Neuronal stem cell (in vitro differentiated cells): ENCODE measurements around the gene CCDC12.
A peak's percentile ranks its signal among the peaks of the same experiment; 100 is the strongest.

Experiments
- DNase-seq: peaks from one replicate; pipeline ENCODE4 v3.0.0-alpha.2; 2013; ENCODE audit warnings: low spot score
- H2AFZ ChIP-seq: one replicate; pipeline ENCODE4 v1.6.1; 2013; ENCODE audit warnings: mild to moderate bottlenecking, low read length, inconsistent platforms
- H2AK5ac ChIP-seq: 2 replicates; pipeline ENCODE4 v1.6.1; 2013; ENCODE audit warnings: low read depth, mild to moderate bottlenecking, inconsistent platforms, low read length, moderate library complexity, mixed read lengths
- H2BK120ac ChIP-seq: 2 replicates; pipeline ENCODE4 v1.6.1; 2013; ENCODE audit warnings: low read depth, mild to moderate bottlenecking, inconsistent platforms, low read length, moderate library complexity, mixed read lengths
- H2BK12ac ChIP-seq: one replicate; pipeline ENCODE4 v1.6.1; 2013; ENCODE audit warnings: low read length, inconsistent platforms
- H2BK15ac ChIP-seq: 2 replicates; pipeline ENCODE4 v1.6.1; 2013; ENCODE audit warnings: mild to moderate bottlenecking, low read length, inconsistent platforms, mixed read lengths
- H2BK5ac ChIP-seq: one replicate; pipeline ENCODE4 v1.6.1; 2013; ENCODE audit warnings: inconsistent platforms, mild to moderate bottlenecking, low read length, moderate library complexity
- H3K14ac ChIP-seq: one replicate; pipeline ENCODE4 v1.6.1; 2013; ENCODE audit warnings: low read length, inconsistent platforms
- H3K18ac ChIP-seq: 2 replicates; pipeline ENCODE4 v1.6.1; 2013; ENCODE audit warnings: low read length, inconsistent platforms
- H3K23ac ChIP-seq: 2 replicates; pipeline ENCODE4 v1.6.1; 2013; ENCODE audit warnings: low read depth, mild to moderate bottlenecking, mixed read lengths, low read length, inconsistent platforms; ENCODE audit not compliant: poor library complexity
- H3K27ac ChIP-seq: replicated peaks from 3 replicates; pipeline ENCODE4 v1.5.1; 2013; ENCODE audit warnings: low read length, inconsistent platforms
- H3K27me3 ChIP-seq, 3 experiments: 2 replicates each; pipeline ENCODE4 v1.6.1; 2013; ENCODE audit warnings: low read length in 3 of 3, mild to moderate bottlenecking in 2 of 3, inconsistent platforms in 1 of 3, low read depth in 1 of 3, mixed read lengths in 1 of 3, moderate library complexity in 1 of 3; ENCODE audit not compliant: control insufficient read depth in 3 of 3, insufficient read depth in 3 of 3
- H3K36me3 ChIP-seq, 2 donors: replicated peaks in 1 of 2; 2 replicates each; pipeline ENCODE4 v1.6.1; 2013; ENCODE audit warnings: low read length in 2 of 2; ENCODE audit not compliant: control insufficient read depth in 2 of 2, insufficient read depth in 2 of 2
- H3K4ac ChIP-seq: 2 replicates; pipeline ENCODE4 v1.6.1; 2013; ENCODE audit warnings: inconsistent platforms, mild to moderate bottlenecking, low read length, moderate library complexity
- H3K4me1 ChIP-seq, 2 donors: 1 replicate in 1 of 2; 2 replicates in 1 of 2; pipeline ENCODE4 v1.6.1; 2013; ENCODE audit warnings: low read length in 2 of 2, low read depth in 1 of 2; ENCODE audit not compliant: control insufficient read depth in 2 of 2, insufficient read depth in 1 of 2
- H3K4me2 ChIP-seq: one replicate; pipeline ENCODE4 v1.6.1; 2013; ENCODE audit warnings: mild to moderate bottlenecking, low read length, inconsistent platforms; ENCODE audit not compliant: insufficient read depth, poor library complexity, severe bottlenecking
- H3K4me3 ChIP-seq, 2 donors: 2 replicates each; pipeline ENCODE4 v1.5.1; 2013; ENCODE audit warnings: low read length in 2 of 2, mild to moderate bottlenecking in 2 of 2, inconsistent platforms in 1 of 2, moderate library complexity in 1 of 2
- H3K79me1 ChIP-seq: one replicate; pipeline ENCODE4 v1.6.1; 2013; ENCODE audit warnings: low read depth, mild to moderate bottlenecking, inconsistent platforms, low read length, moderate library complexity
- H3K9ac ChIP-seq: one replicate; pipeline ENCODE4 v1.6.1; 2013; ENCODE audit warnings: mild to moderate bottlenecking, low read depth, low read length, inconsistent platforms; ENCODE audit not compliant: poor library complexity
- H3K9me3 ChIP-seq, 2 donors: replicated peaks in 1 of 2; 2 replicates each; pipeline versions ENCODE3 to v1.6.1; 2013; ENCODE audit warnings: low read length in 2 of 2, mild to moderate bottlenecking in 2 of 2, inconsistent platforms in 1 of 2, low read depth in 1 of 2, mixed read lengths in 1 of 2, moderate library complexity in 1 of 2; ENCODE audit not compliant: control insufficient read depth in 2 of 2, insufficient read depth in 1 of 2
- H4K8ac ChIP-seq: one replicate; pipeline ENCODE4 v1.6.1; 2013; ENCODE audit warnings: low read depth, mild to moderate bottlenecking, inconsistent platforms, low read length, moderate library complexity
- H4K91ac ChIP-seq: one replicate; pipeline ENCODE4 v1.6.1; 2013; ENCODE audit warnings: low read length, low read depth, mild to moderate bottlenecking, inconsistent platforms; ENCODE audit not compliant: poor library complexity
- WGBS, 2 donors: extraction: QIAGEN DNeasy Blood & Tissue Kit; methylation state at CpG; one replicate each; pipeline ENCODE4 v1.1.7; 2013; ENCODE audit warnings: missing lambda C conversion rate in 2 of 2, mixed read lengths in 1 of 2; ENCODE audit not compliant: insufficient read length in 2 of 2, insufficient replicate concordance in 1 of 2; ENCODE audit errors: extremely low coverage in 2 of 2; 5-methylcytosine and 5-hydroxymethylcytosine counted together

Gene CCDC12

DNA sequence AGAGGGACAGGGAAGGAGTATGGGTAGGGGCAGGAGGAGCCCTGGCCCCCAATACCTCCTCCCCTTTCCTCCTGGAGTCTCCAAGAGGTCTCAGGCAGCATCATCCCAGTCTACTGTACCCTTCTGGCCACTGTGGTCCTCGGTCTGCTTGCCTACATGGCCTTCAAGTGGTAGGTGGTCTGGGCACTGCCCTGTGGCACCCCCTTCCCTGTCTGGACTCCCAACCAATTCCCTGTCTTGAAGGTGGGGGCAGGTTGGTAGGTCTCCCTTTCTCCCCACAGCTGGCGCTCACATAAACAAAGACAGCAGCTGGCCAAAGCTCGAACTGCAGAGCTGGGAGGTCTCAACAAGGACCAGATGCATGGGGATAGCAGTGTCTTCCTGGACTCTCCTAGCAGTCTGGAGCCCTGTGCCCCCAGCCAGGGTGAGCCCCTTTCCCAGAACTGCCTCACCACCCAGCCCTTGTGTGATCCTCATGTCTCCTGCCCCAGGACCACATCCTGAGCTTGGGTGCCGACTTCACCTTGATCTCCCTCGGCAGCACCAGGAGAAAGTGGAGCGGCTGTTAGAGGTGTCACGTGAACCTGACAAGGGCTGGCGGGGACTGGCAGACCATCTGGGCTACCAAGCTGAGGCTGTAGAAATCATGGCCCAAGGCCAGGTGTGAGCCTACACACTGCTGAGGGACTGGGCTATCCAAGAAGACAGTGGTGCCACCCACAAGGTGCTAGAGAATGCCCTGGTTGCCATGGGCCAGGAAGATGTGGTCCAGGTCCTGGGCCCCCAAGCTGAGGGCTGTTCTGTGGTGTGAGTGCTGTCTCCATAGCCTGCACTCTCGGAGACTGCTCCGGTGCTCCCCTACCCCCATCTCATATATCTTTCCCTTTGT lies 36.0 kb upstream of the CCDC12 start:
- no peak overlapping the region for H2BK5ac ChIP-seq
- no peak overlapping the region for H2AK5ac ChIP-seq
- H3K4me1 ChIP-seq = peaks cover 0 to 5% of the 10 kb centered on the region in 2 donors
- no peak overlapping the region for H3K14ac ChIP-seq
- H3K18ac ChIP-seq = no peak overlapping the region
- no peak overlapping the region for H3K4me3 ChIP-seq
- H3K4me2 ChIP-seq = no peak overlapping the region
- no CpG with 5 or more reads among the region's 10 CpGs for WGBS, 2 donors
- H3K27me3 ChIP-seq = no peaks in the 10 kb centered on the region
- H3K27ac ChIP-seq = no peak overlapping the region
- H4K8ac ChIP-seq = no peak overlapping the region
- peak overlapping the region; percentile 43 for H2BK120ac ChIP-seq
- H2AFZ ChIP-seq = no peak overlapping the region
- H3K4ac ChIP-seq = no peak overlapping the region
- H3K36me3 ChIP-seq = peaks cover 10 to 39% of the 10 kb centered on the region in 2 donors
- H3K79me1 ChIP-seq = peaks cover 2% of the 10 kb centered on the region
- DNase-seq = no peak
- no peak overlapping the region for H2BK12ac ChIP-seq
- H3K23ac ChIP-seq = peak overlapping the region; percentile 61
- H3K9ac ChIP-seq = no peak overlapping the region
- no peaks in the 10 kb centered on the region for H3K9me3 ChIP-seq
- H4K91ac ChIP-seq = no peak overlapping the region
- no peak overlapping the region for H2BK15ac ChIP-seq

DNA sequence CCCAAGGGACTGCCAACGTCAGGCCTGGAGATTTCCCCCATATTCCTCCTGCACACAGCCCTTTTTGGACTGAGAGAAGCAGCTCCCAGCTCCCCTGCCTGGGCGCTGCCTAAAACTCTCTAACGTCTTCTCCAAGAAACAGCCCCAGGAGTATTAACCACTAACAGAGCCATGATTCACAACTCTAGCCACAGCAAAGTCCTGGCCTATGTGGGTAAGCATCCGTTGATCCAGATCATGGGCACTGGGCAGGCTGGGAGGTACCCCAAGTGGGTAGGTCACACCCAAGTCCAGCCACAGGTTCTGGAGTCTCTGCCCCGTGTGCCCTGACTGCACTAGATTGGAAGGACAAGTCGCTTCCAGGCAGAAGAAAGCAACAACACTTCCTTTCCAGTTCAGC lies 34.8 kb upstream of the CCDC12 start:
- Histone ChIP-seq H3K27me3 (no peaks in the 10 kb centered on the region), H3K4me2 (no peak overlapping the region), H3K18ac (no peak overlapping the region), H3K4me3 (no peak overlapping the region), H2BK5ac (no peak overlapping the region), H2BK12ac (no peak overlapping the region), H3K79me1 (peaks cover 2% of the 10 kb centered on the region), H4K8ac (no peak overlapping the region), H2BK120ac (no peak overlapping the region), H3K4me1 (peaks cover 0 to 5% of the 10 kb centered on the region in 2 donors), H4K91ac (no peak overlapping the region), H3K9me3 (no peaks in the 10 kb centered on the region), H3K27ac (no peak overlapping the region), H3K23ac (no peak overlapping the region), H2AK5ac (no peak overlapping the region), H3K36me3 (peaks cover 4 to 27% of the 10 kb centered on the region in 2 donors), H3K4ac (no peak overlapping the region), H3K9ac (no peak overlapping the region), H2AFZ (no peak overlapping the region), H2BK15ac (no peak overlapping the region), H3K14ac (no peak overlapping the region)
- WGBS, 2 donors = no CpG with 5 or more reads among the region's 6 CpGs
- DNase-seq = no peak

DNA sequence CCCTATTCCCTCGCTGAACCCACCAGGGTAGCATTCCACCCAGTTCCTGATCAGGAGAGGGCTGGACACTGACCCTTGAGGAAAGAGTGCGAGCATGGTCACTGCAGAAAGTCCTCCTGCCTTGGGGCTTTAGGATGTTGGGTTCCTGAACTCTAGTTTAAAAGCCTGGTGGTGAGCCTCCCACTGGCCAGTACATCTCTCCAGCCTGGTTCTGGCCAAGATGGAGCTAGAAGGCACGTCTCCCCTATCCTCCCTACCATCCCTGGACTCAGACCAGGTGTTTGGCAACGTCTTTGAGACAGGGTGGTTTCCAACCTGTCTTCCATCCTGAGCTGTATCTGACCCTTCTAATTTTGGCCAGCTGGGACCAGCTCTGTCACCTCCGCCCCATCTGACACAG lies 34.4 kb upstream of the CCDC12 start:
- no CpG with 5 or more reads among the region's 5 CpGs for WGBS, 2 donors
- H3K27me3 ChIP-seq = no peaks in the 10 kb centered on the region
- H3K9ac ChIP-seq = no peak overlapping the region
- no peak overlapping the region for H4K8ac ChIP-seq
- no peak overlapping the region for H3K4me3 ChIP-seq
- no peak overlapping the region for H3K18ac ChIP-seq
- H3K4me2 ChIP-seq = no peak overlapping the region
- peaks cover 0 to 5% of the 10 kb centered on the region in 2 donors for H3K4me1 ChIP-seq
- H3K4ac ChIP-seq = no peak overlapping the region
- no peak overlapping the region for H2AFZ ChIP-seq
- H2BK15ac ChIP-seq = no peak overlapping the region
- no peak overlapping the region for H2BK120ac ChIP-seq
- H3K9me3 ChIP-seq = no peaks in the 10 kb centered on the region
- H3K36me3 ChIP-seq = peaks cover 6 to 22% of the 10 kb centered on the region in 2 donors
- H3K23ac ChIP-seq = no peak overlapping the region
- no peak overlapping the region for H4K91ac ChIP-seq
- no peak for DNase-seq
- H3K27ac ChIP-seq = no peak overlapping the region
- H2BK12ac ChIP-seq = no peak overlapping the region
- H3K79me1 ChIP-seq = peaks cover 2% of the 10 kb centered on the region
- no peak overlapping the region for H2AK5ac ChIP-seq
- H3K14ac ChIP-seq = no peak overlapping the region
- H2BK5ac ChIP-seq = no peak overlapping the region

DNA sequence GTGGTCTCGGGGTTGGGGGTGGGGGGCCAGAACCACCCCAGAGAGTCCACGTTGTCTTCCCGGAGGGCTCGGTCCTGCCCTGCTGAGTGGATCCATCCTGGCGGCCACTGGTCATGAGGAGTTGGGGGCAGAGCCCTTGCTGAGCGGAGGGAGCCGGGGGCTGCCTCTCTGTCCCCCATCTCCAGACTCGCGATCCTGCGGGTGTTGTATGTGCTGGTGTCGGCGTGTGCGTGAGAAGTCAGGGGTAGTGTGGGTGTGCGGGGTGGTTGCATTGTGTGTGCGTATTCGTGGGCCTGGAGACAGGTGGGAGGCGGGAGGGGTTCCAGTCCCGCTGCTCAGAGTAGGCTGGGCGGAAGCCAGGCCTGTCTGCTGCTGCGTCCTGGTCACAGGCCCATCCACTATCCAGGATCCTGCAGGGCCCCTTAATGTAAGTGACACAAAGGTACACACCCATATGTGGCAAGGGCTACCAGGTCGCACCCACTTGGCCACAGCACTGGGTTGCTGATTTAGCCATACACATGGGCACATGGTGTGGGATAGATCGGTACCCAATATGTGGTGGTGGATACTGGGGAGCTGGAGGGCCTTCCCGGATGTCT lies 33.7 kb upstream of the CCDC12 start:
- H3K4ac ChIP-seq = no peak overlapping the region
- H3K9ac ChIP-seq = peak overlapping the region; percentile 65
- H2BK15ac ChIP-seq = peak overlapping the region; percentile 68
- H2BK120ac ChIP-seq = peak overlapping the region; percentile 77
- H4K91ac ChIP-seq = no peak overlapping the region
- peak overlapping the region; percentile 45 for H3K23ac ChIP-seq
- no peak overlapping the region for H2BK12ac ChIP-seq
- WGBS, 2 donors = no CpG with 5 or more reads among the region's 23 CpGs
- peak overlapping the region; percentile 94 for H3K18ac ChIP-seq
- no peak for DNase-seq
- H3K14ac ChIP-seq = no peak overlapping the region
- peak overlapping the region; percentile 63 for H2BK5ac ChIP-seq
- peaks cover 2% of the 10 kb centered on the region for H3K79me1 ChIP-seq
- no peaks in the 10 kb centered on the region for H3K9me3 ChIP-seq
- no peak overlapping the region for H2AFZ ChIP-seq
- H3K36me3 ChIP-seq = peaks cover 4 to 17% of the 10 kb centered on the region in 2 donors
- peaks cover 0 to 5% of the 10 kb centered on the region in 2 donors for H3K4me1 ChIP-seq
- no peaks in the 10 kb centered on the region for H3K27me3 ChIP-seq
- peak overlapping the region; percentile 95 for H2AK5ac ChIP-seq
- H4K8ac ChIP-seq = no peak overlapping the region
- H3K4me3 ChIP-seq = no peak overlapping the region
- peak overlapping the region; percentile 87 for H3K27ac ChIP-seq
- H3K4me2 ChIP-seq = no peak overlapping the region
